Liver (tissue), 9 donors: ENCODE data around the gene WDR1. TPM values are rescaled to one million over a fixed set of nuclear protein-coding genes. Genes with fewer than 3 reads are reported as not detected.

Experiments used
- DNase-seq: peaks from one replicate; pipeline ENCODE4 v3.0.0-alpha.2; 2017; ENCODE audit warnings: low spot score
- H3K27ac ChIP-seq, 2 donors: one replicate each; pipeline ENCODE4 v1.7.0; 2013; ENCODE audit warnings: inconsistent platforms in 2 of 2, low read length in 2 of 2, control low read depth in 1 of 2, low read depth in 1 of 2, mild to moderate bottlenecking in 1 of 2
- H3K27me3 ChIP-seq, 4 donors: one replicate each; pipeline versions ENCODE4 v1.6.1 to v1.7.0; 2013; ENCODE audit warnings: low read length in 3 of 4, inconsistent platforms in 1 of 4, mild to moderate bottlenecking in 1 of 4, moderate library complexity in 1 of 4; ENCODE audit not compliant: control insufficient read depth in 4 of 4, insufficient read depth in 4 of 4
- H3K36me3 ChIP-seq, 4 donors: one replicate each; pipeline versions ENCODE4 v1.6.1 to v1.7.0; 2013; ENCODE audit warnings: low read length in 3 of 4, mild to moderate bottlenecking in 3 of 4, low read depth in 1 of 4, moderate library complexity in 1 of 4; ENCODE audit not compliant: control insufficient read depth in 4 of 4, insufficient read depth in 3 of 4
- H3K4me1 ChIP-seq, 4 donors: one replicate each; pipeline versions ENCODE4 v1.6.1 to v1.7.0; 2013; ENCODE audit warnings: low read length in 3 of 4, mild to moderate bottlenecking in 3 of 4, moderate library complexity in 1 of 4; ENCODE audit not compliant: control insufficient read depth in 4 of 4, insufficient read depth in 4 of 4
- H3K4me3 ChIP-seq, 3 donors: one replicate each; pipeline versions ENCODE4 v1.6.1 to v1.7.0; 2013; ENCODE audit warnings: low read length in 3 of 3, control low read depth in 1 of 3, low read depth in 1 of 3, mild to moderate bottlenecking in 1 of 3
- H3K9ac ChIP-seq, 2 donors: one replicate each; pipeline ENCODE4 v1.7.0; 2013; ENCODE audit warnings: low read length in 2 of 2, mild to moderate bottlenecking in 2 of 2, moderate library complexity in 2 of 2, control low read depth in 1 of 2, low read depth in 1 of 2
- H3K9me3 ChIP-seq, 4 donors: one replicate each; pipeline versions ENCODE4 v1.6.1 to v1.7.0; 2013; ENCODE audit warnings: low read length in 3 of 4; ENCODE audit not compliant: control insufficient read depth in 4 of 4
- FOXA2 ChIP-seq: IDR thresholded peaks from 2 replicates; pipeline ENCODE4 v1.6.1; 2016; ENCODE audit warnings: antibody characterized with exemption
- GABPA ChIP-seq, 2 donors: IDR thresholded peaks in 1 of 2; conservative IDR thresholded peaks in 1 of 2; 2 replicates each; pipeline ENCODE4 v1.6.1; 2016; ENCODE audit warnings: antibody characterized with exemption in 2 of 2, mild to moderate bottlenecking in 1 of 2, moderate library complexity in 1 of 2
- HNF4G ChIP-seq: IDR thresholded peaks from 2 replicates; pipeline ENCODE4 v1.6.1; 2016; ENCODE audit warnings: antibody characterized with exemption
- JUND ChIP-seq, 2 donors: IDR thresholded peaks; 2 replicates each; pipeline ENCODE4 v1.6.1; 2016; ENCODE audit warnings: antibody characterized with exemption in 2 of 2
- NR2F2 ChIP-seq: IDR thresholded peaks from 2 replicates; pipeline ENCODE4 v1.6.1; 2016; ENCODE audit warnings: antibody characterized with exemption
- RAD21 ChIP-seq, 2 donors: IDR thresholded peaks; 2 replicates each; pipeline ENCODE4 v1.6.1; 2016; ENCODE audit warnings: antibody characterized with exemption in 2 of 2, mild to moderate bottlenecking in 2 of 2
- RXRA ChIP-seq, 2 donors: IDR thresholded peaks; 2 replicates each; pipeline ENCODE4 v1.6.1; 2017 to 2018; ENCODE audit warnings: antibody characterized with exemption in 2 of 2, mild to moderate bottlenecking in 1 of 2
- SP1 ChIP-seq: IDR thresholded peaks from 2 replicates; pipeline ENCODE4 v1.6.1; 2018; ENCODE audit warnings: antibody characterized with exemption, mild to moderate bottlenecking
- TAF1 ChIP-seq: conservative IDR thresholded peaks from 2 replicates; pipeline ENCODE4 v1.6.1; 2016; ENCODE audit warnings: antibody characterized with exemption, mild to moderate bottlenecking
- YY1 ChIP-seq: IDR thresholded peaks from 2 replicates; pipeline ENCODE4 v1.6.1; 2016; ENCODE audit warnings: antibody characterized with exemption, mild to moderate bottlenecking
- WGBS: extraction: QIAGEN DNeasy Blood & Tissue Kit; methylation state at CpG from one replicate; pipeline ENCODE4 v1.1.7; 2013; 5-methylcytosine and 5-hydroxymethylcytosine counted together
- polyA plus RNA-seq, 2 donors: library from polyadenylated mRNA; stranded (reverse) in 1 of 2; unstranded in 1 of 2; fragments of 200-250 nt in 1 of 2; fragments of >200 nt in 1 of 2; fragmentation: Nextera tagmentation in 1 of 2; extraction: Ambion mirVana in 1 of 2; gene quantifications; one replicate each; pipeline versions ENCODE4 v1.2.1 to v1.2.3, GENCODE V29; 2013 to 2015
- total RNA-seq, 2 donors: library from RNA; depleted of rRNA; stranded (reverse); fragments of >200 nt; gene quantifications; one replicate each; pipeline ENCODE4 v1.2.3, GENCODE V29; 2014
- TF ChIP-seq, protein P1 (sequence below): IDR thresholded peaks from 2 replicates; pipeline ENCODE4 v1.6.1; 2016; ENCODE audit warnings: antibody characterized with exemption
- TF ChIP-seq, protein P2 (sequence below): IDR thresholded peaks from 2 replicates; pipeline ENCODE4 v1.6.1; 2016; ENCODE audit warnings: antibody characterized with exemption, mild to moderate bottlenecking
- TF ChIP-seq, protein P3 (sequence below): IDR thresholded peaks from 2 replicates; pipeline ENCODE4 v1.6.1; 2016; ENCODE audit warnings: antibody characterized with exemption
- TF ChIP-seq, protein P4 (sequence below): IDR thresholded peaks from 2 replicates; pipeline ENCODE4 v1.6.1; 2016; ENCODE audit warnings: antibody characterized with exemption
- TF ChIP-seq, protein P5 (sequence below): fragments of 150-350 bp; IDR thresholded peaks from 2 replicates; pipeline ENCODE4 v1.5.1; 2017; ENCODE audit warnings: improper control_type of control experiment, low read depth, low read length; ENCODE audit not compliant: missing input control
- donor health status: healthy.
- donor health status: healthy.
- donor health status: healthy.
- donor health status: healthy.
- donor health status: healthy.

Gene WDR1
- total and polyA plus RNA-seq, 4 donors, result 31.1 to 97.4 (median 65.7) TPM

DNA sequence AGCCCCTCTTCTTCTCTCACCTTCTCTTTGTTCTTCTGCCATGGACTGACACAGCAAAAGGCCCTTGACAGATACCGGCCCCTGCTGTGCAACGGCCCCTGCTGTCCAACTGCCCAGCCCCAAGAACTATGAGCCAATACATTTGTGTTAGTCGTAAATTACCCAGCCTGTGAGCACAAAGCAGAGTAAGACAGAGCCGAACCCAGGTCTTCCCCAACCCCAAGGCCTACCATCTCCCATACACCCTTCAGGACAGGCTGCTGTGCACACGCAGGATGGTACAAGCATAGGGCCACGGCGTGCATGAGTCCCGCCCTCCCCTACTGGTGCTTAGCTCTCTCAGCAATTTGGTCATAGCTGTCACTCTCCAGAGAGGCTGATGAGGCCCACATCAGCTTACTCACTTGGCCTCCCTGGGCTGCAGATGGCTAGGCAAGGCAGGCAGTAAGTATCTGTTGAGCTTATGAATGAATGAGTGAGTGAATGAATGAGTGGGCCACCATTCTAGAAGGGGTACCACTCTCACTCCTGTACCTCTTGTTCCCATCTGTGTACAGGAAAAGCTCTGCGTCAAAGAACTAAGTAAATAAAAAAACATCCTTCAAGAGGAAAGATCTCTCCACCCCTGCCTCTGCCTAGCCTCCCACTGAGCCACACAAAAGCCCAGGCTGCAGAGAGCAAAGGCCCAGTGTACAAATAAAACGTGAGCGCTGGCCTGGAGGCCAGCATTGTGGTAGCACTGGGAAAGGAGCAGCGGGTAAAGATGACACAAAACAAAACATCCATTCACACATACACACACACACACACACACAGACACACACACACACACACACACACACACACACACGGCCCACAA is 13.9 kb downstream of the WDR1 start:
- H3K9ac ChIP-seq, result no peak overlapping the region
- peaks cover 4 to 30% (median 12%) of the 10 kb centered on the region in 4 donors for H3K36me3 ChIP-seq
- DNase-seq, result no peak

DNA sequence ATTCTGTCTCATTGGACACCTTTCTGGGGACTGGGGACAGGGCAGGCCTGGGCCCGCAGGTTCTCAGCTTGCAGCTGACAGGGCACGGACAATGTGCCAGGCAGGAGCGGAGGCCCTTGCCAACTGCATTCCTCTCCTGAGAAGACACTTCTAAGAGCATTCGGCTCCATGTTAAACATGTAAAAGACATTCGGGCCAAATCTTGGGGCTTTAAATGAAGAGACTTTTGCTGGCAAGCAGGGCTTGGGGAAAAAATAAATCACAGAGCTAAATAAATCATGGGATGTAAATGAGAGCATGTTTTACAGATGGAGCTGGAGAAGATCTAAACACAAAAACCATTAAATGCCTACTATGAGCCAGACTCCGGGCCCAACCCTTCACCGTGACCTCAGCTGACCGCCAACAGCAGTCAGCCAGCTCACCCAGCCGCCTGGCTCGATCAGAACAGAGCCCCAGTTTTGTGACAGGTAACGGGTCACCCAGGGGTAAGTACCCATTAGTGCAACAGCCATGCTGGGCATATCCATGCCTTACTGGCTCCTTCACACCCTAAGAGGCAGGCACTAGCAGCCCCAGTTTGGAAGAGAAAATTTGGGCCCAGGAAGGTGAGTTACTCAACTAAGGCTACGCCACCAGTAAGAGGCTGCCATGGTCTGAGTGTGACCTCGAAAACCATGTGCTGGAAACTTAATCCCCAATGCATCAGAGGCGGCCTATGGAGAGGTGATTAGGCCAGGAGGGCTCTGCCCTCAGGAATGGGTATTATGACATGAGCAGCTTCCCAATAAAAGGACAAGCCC is 14.7 kb downstream of the WDR1 start:
- DNase-seq, result no peak
- 93% methylated on average over 14 of the region's 14 CpGs for WGBS
- Histone ChIP-seq H3K4me3 (no peak overlapping the region), H3K36me3 (peaks cover 5 to 35% (median 17%) of the 10 kb centered on the region in 4 donors), H3K27me3 (no peaks in the 10 kb centered on the region), H3K4me1 (peaks cover 5 to 11% (median 7%) of the 10 kb centered on the region in 4 donors), H3K9me3 (no peaks in the 10 kb centered on the region), H3K9ac (no peak overlapping the region), H3K27ac (no peak overlapping the region)
- TF ChIP-seq GABPA (IDR thresholded peaks at IDR 0.05 in 1 of 2, conservative IDR thresholded peaks at IDR 0.05 in 1 of 2) (no peak), RXRA (IDR thresholded peaks at IDR 0.05) (no peak), SP1 (no peak), HNF4G (no peak), RAD21 (IDR thresholded peaks at IDR 0.05) (no peak), JUND (IDR thresholded peaks at IDR 0.05) (no peak), YY1 (no peak), NR2F2 (no peak), TAF1 (no peak), FOXA2 (no peak)
- TF ChIP-seq, protein P1, sequence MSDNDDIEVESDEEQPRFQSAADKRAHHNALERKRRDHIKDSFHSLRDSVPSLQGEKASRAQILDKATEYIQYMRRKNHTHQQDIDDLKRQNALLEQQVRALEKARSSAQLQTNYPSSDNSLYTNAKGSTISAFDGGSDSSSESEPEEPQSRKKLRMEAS, result no peak
- TF ChIP-seq, protein P2, sequence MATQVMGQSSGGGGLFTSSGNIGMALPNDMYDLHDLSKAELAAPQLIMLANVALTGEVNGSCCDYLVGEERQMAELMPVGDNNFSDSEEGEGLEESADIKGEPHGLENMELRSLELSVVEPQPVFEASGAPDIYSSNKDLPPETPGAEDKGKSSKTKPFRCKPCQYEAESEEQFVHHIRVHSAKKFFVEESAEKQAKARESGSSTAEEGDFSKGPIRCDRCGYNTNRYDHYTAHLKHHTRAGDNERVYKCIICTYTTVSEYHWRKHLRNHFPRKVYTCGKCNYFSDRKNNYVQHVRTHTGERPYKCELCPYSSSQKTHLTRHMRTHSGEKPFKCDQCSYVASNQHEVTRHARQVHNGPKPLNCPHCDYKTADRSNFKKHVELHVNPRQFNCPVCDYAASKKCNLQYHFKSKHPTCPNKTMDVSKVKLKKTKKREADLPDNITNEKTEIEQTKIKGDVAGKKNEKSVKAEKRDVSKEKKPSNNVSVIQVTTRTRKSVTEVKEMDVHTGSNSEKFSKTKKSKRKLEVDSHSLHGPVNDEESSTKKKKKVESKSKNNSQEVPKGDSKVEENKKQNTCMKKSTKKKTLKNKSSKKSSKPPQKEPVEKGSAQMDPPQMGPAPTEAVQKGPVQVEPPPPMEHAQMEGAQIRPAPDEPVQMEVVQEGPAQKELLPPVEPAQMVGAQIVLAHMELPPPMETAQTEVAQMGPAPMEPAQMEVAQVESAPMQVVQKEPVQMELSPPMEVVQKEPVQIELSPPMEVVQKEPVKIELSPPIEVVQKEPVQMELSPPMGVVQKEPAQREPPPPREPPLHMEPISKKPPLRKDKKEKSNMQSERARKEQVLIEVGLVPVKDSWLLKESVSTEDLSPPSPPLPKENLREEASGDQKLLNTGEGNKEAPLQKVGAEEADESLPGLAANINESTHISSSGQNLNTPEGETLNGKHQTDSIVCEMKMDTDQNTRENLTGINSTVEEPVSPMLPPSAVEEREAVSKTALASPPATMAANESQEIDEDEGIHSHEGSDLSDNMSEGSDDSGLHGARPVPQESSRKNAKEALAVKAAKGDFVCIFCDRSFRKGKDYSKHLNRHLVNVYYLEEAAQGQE, result no peak
- TF ChIP-seq, protein P3, sequence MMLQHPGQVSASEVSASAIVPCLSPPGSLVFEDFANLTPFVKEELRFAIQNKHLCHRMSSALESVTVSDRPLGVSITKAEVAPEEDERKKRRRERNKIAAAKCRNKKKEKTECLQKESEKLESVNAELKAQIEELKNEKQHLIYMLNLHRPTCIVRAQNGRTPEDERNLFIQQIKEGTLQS, result no peak
- TF ChIP-seq, protein P4, sequence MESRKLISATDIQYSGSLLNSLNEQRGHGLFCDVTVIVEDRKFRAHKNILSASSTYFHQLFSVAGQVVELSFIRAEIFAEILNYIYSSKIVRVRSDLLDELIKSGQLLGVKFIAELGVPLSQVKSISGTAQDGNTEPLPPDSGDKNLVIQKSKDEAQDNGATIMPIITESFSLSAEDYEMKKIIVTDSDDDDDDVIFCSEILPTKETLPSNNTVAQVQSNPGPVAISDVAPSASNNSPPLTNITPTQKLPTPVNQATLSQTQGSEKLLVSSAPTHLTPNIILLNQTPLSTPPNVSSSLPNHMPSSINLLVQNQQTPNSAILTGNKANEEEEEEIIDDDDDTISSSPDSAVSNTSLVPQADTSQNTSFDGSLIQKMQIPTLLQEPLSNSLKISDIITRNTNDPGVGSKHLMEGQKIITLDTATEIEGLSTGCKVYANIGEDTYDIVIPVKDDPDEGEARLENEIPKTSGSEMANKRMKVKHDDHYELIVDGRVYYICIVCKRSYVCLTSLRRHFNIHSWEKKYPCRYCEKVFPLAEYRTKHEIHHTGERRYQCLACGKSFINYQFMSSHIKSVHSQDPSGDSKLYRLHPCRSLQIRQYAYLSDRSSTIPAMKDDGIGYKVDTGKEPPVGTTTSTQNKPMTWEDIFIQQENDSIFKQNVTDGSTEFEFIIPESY, result no peak

More for the DNA sequence above, 13.9 kb downstream of the WDR1 start:
- H3K27ac ChIP-seq, result no peak overlapping the region
- no peak overlapping the region for H3K4me3 ChIP-seq
- H3K27me3 ChIP-seq, result no peaks in the 10 kb centered on the region
- H3K4me1 ChIP-seq, result peaks cover 5 to 18% (median 13%) of the 10 kb centered on the region in 4 donors
- TF ChIP-seq SP1 (no peak), FOXA2 (no peak), YY1 (no peak)
- TF ChIP-seq, protein P5, sequence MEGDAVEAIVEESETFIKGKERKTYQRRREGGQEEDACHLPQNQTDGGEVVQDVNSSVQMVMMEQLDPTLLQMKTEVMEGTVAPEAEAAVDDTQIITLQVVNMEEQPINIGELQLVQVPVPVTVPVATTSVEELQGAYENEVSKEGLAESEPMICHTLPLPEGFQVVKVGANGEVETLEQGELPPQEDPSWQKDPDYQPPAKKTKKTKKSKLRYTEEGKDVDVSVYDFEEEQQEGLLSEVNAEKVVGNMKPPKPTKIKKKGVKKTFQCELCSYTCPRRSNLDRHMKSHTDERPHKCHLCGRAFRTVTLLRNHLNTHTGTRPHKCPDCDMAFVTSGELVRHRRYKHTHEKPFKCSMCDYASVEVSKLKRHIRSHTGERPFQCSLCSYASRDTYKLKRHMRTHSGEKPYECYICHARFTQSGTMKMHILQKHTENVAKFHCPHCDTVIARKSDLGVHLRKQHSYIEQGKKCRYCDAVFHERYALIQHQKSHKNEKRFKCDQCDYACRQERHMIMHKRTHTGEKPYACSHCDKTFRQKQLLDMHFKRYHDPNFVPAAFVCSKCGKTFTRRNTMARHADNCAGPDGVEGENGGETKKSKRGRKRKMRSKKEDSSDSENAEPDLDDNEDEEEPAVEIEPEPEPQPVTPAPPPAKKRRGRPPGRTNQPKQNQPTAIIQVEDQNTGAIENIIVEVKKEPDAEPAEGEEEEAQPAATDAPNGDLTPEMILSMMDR, result no peak
- H3K9me3 ChIP-seq, result no peaks in the 10 kb centered on the region
- 85% methylated on average over 13 of the region's 13 CpGs for WGBS
